HG02884 (cell line): ENCODE results near the gene ARHGAP22.

Experiments used
- ATAC-seq: cut with Tn5 transposase; IDR thresholded peaks from one replicate; pipeline ENCODE4 v1.9.1; 2021; ENCODE audit warnings: mild to moderate bottlenecking, moderate library complexity; ENCODE audit not compliant: unreplicated experiment

The ARHGAP22 gene

DNA sequence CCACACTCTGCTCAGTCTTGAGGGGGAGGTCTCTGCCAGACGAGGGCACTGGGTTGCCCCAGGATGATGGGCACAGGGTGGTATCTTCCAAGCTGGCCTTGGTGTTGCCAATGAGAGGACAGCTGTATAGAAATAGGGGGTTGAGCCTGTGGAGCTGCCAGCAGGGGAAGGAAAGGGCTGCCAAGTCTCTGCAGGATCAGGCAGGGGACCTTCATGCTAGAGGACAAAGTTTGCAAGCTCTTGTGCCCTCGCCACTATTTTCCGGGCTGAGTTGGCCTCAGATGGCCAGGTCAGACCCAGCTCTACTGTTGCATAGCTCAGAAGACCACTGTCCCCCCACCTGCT lies 68.7 kb downstream of the ARHGAP22 start:
- ATAC-seq = no peak

DNA sequence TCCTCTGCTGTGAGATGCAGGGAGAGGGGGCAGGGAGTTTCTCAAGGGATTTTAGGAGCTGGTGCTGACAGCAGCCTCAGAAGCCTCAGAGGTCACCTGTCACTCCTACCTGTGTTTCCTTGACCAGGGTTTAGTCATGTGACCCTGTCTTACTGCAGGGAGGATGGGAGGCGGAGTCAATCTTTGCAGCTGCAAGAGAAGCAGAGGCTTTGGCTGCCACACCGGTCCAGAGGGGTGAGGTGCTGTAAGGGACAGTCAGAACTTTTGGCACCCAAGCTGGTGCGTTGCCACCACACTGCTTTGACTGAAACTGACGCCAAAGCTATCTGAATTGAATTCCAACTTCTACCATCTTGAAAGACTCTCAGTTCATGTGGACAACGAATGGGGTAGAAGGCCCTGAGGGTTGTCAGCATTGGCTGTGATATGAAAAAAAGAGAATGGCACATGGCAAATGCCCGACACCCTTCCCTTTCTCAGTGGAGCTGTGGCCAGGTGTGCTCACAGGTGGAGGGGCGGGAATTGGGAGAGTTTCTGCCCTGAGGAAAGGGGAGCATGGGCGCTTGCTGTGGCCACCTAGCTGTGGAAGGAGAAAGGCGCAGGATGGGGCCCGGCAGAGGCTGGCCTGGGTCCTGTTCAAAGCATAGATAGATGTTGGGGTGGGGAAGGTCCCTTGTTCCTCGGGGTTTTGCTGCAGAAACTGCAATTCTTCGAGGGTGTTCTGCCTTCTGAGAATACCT lies 69.3 kb downstream of the ARHGAP22 start:
- no peak for ATAC-seq

DNA sequence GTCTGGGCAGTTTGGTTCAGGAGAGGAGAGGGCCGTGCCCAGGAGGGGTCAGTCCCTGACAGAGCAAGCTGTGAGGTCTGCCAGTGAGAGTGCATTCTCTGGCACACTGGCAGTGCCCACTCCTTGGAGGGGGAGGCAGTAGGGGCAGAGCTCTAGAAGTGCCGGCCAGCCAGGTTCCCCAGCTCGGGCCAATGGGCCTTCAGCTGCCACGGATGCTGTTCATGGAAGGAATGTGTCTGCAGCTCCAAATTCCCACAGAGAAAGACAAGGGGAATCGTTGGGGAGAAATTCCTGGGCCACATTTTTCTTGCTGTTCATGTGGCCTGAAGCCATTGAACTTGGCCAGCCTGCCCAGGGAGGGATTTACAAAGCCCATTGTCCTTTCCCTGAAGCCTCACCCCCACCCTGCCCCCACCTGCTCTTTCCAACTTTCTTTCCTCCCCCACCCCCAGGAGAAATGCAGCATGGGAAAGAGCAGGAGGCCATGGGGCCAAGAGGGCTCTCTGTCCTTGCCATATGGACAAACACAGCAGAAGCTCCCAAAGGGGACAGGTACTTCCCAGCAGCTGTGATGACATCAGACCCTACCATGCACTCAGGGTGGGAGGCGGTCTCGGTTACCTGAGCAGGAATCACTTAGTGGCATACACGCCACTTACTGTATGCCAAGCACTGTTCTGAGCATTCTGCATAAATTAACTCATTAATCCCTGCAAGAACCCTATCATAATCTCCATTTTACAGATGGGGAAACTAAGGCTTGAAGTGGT lies 70.7 kb downstream of the ARHGAP22 start:
- ATAC-seq = no peak

DNA sequence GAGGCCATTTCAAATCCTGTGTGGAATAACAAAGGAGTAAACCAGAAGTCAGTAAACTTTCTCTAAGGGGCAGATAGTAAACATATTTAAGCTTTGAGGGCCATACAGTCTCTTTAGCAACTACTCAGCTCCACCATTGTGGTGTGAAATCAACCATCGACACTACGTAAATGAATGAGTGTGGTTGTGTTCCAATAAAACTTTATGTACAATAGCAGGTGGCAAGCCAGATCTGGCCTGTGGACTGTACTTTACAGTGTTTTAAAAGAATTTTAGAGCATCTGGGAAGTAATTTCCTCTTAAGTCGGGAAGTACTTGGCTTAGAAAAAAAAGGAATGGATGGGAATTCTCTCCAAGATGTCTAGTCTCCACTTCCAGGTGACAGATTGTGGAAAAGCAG lies 71.3 kb downstream of the ARHGAP22 start:
- no peak for ATAC-seq

DNA sequence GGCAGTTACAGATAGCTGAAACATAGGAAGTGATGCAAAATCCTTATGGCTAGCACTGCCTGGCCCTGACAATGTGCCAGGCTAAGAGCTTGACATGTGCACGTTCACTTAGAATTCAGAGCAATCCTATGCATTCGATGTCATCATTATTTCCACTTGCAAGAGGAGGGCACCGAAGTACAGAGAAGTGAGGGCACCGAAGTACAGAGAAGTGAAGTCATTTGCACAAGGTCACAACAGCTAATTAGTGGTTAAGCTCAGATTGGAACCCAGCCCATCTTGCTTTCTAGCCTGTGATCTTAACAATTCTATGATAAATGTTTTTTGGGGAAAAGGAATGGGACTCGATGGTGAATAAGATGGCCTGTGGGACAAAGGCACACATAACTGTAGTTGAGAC lies 73.4 kb downstream of the ARHGAP22 start:
- ATAC-seq = no peak

DNA sequence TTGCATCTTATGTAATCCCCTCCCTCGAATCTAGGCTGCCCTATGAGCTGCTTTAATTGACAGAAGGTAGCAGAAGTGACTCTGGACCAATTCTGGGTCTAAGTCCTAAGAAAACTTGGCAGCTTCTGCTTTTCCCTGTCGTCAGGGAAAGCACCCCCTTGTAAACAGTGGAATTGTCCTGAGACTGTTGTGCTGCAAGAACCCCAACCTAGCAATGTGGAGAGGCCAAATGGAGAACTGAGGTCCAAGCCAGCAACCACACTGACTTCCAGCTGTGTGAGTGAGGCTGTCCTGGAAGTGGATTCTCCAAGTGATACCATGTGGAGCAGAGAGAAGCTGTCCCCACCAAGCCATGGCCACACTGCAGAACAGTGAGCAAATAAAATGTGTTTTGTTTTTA lies 75.5 kb downstream of the ARHGAP22 start:
- no peak for ATAC-seq

DNA sequence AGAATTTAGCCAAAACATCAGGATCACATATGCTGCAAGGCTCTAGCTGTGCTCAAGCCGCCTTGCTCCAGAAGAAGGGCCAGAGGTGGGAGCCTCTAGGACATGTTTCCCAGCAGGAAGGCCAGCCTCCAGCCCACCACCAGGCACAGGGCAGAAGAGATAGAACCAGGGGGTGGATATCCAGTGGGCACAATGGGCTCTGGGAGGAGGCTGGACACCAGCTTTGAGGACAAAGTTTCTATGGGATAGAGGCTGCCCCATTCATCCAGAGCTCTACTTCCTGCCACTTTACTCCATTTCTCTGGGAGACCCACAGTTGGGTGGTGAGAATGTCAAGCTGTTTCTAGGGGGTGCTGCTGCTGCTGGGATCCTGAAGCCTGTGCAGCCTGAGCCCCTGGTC lies 77.1 kb downstream of the ARHGAP22 start:
- ATAC-seq = no peak

DNA sequence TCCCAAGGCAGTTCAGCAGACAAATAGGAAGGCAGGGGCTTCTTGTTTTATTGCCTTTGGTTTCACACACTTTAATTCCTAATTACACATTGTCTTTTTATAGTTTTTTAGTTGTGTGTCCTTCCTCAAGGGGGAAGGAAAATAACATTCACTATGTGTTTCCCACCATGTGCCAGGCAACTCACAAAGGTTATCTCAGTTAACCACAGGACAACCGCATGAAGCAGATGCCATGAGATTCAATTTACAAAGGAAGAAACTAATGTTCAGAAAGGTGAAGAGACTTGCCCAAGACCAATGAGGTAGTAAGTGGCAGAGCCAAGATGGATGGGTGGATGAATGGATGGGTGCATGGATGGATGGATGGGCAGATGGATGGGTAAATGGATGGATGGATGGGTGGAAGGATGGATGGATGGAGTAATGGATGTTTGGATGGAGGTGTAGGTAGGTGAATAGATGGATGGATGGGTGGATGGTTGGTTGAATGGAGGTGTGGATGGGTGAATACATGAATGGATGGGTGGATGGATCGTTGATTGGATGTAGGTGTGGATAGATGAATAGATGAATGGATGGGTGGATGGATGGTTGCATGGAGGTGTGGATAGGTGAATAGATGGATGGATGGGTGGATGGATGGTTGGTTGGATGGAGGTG lies 77.9 kb downstream of the ARHGAP22 start:
- ATAC-seq = no peak

DNA sequence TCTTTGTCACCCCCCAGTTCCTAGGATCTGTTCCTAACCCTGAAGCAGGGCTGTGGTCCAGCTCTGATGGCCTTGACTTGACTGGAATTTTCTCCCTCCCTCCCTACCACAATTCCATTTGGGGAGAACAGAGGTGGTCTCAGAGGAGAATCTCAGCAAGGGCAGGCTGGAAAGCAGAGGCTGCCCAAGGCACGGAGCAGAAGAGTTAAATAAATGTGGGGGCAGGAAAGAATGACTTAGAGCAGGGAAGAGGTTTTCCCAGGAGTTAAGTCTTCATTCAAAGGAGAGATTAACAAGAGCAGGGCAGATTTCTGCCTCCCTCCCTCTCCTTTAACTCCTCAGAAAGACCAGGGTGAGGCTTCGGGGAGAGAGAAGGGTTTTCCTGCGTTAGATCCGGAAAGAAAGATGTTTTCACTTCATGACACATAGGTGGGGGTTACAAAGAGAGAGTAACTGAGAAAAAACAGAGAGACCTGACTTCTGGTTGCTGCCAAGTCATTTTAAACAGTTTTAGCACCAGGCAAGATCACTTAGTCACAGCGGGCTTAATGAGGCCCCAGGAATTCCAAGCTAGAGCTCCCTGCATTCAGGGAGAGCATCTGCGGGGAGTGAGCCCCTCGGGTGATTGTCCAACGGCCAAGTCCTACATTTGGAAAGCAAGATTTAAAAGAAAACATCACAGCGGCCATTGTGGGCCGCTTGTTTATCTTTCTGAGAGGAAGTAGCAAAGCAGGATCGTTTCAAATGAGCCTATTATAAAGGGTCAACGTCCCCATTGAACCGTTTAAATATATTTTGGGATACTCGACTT lies 78.7 kb downstream of the ARHGAP22 start:
- no peak for ATAC-seq

DNA sequence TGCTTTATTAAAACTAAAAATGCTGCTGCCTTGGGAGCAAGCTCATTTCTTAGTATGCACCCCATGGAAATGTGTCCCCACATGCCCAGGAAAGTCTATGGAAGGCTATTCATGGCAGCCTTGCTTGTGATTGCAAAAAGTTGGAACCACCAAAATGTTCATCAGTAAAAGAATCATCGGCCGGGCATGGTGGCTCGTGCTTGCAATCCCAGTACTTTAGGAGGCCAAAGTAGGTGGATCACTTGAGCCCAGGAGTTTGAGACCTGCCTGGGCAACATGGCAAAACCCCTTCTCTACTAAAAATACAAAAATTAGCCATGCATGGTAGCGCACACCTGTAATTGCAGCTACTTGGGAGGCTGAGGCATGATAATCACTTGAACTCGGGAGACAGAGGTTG lies 79.8 kb downstream of the ARHGAP22 start:
- no peak for ATAC-seq

DNA sequence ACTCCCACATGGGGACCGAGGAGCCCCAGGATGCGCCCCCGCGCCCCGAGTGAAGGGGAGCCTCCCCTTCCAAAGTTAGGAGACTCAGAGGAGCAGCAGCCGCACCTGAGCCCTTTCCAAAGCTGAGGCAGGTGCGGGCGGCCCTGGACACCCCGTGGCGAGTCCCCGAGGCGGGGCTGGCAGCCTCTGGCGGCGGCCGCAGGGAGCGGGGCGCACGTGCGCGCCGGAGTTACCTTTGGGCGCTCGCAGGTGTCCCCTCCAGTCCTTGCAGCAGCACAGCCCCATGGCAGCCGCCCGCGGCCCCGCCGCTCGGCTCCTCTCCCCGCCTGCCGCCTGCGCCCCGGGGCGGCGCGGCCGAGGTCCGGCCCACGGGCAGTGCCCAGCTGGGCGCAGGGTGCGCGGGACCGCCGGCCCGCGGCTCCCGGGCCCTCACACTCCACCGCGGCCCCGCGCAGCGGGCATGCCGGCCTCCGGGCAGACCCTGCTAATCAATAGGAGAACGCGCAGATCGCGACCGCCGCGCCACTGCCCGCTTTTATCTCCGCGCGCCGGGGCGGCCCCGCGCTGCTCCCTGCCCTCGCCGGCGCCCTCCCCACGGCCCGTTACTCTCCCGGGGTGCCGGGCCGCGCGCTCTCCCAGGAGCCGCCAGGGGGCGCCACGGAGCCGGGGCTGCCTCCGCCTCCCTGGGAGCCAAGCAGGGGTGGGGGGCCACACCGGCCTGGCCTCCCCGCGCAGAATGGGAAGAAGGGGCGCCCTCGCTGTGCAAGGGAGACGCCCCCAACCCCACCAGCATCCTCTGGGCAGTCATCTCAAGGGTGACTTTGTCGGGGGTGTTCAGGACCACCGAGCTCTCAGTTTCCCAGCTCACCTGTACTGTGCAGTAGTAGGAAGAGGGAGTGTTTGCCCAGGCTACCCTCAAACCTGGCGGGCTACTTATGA lies 80.8 kb downstream of the ARHGAP22 start:
- ATAC-seq = no peak

DNA sequence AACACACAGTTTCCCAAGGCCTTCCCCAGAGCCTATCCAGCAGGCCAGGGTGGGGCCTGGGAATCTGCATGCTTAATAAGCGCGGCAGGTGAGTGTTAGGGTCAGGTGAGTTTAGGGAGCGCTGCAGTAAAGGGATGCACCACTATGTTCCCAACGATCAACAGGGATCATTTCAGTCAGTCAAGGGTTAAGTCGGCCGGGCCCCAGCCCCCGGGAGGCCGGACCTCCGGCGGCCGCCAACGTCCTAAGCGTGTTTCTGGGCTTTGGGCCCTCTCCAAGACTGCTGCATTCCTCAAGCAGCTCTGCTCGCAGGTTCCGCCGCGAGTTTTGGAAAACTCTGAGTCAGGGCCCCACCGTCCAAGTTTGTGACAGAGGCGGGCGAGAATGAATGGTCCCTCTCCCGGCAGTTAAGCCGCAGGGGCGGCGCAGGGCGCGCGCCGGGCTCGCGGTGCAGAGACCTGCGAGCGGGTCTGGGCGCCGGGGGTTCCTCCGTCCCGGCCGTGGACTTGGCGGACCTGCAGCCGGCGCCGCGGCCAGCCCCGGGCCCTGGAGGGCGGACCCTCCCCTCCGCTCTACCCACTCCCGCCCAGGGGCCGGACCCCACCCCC lies 81.6 kb downstream of the ARHGAP22 start:
- no peak for ATAC-seq

DNA sequence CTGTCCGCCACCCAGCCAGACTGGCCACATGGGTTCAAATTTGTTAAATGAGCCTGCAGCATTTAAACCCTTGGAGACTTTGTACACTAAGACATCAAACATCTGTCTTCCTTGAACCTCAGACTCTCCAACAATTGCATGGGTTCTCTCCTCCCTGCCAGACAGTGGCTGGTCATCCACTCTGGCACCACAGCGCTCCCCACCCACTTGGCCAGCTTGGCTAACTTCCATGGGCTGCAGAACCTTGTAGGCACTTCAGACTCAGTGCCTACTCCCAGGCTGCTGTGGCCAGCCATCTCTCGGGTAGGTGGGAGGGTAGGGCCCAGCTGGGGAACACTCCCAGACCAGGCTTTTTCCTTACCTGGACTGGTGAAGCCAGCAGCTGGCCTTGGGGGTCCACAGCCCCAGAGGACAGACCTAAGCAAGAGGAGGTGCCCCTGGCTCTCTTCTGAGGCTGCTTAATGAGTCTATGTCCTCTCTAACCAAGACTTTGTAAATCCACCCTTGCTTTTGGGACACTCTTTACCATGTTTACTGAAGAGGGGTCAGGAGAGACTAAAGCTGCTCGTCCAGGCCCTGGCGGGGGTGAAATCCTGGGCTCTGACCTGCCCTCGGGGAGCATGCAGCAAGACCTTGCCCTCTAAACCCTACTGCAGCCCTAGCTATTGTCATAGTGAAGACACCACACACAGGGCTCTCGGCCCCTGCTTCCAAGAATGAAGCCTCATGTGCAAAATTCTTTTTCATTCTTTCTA lies 82.7 kb downstream of the ARHGAP22 start:
- no peak for ATAC-seq

DNA sequence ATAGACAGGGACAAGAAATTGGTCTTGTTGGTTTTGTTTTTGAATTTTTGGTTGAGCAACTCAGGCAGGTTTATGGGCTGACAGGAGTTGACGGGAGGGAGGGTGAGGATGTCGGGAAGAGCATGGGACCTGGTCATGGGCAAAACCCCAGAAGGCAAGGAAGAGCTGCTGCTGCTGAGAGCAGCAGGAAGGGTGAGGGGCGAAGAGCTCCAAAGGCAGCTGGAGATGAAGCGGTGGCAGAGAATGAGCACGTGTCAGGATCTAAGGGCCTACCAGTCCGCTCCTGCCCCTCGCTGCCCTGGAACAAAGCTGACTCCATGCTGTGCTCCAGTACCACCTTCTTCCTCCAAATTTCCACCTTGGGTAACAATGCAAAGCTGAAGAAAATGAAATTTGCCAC lies 84.3 kb downstream of the ARHGAP22 start:
- no peak for ATAC-seq

DNA sequence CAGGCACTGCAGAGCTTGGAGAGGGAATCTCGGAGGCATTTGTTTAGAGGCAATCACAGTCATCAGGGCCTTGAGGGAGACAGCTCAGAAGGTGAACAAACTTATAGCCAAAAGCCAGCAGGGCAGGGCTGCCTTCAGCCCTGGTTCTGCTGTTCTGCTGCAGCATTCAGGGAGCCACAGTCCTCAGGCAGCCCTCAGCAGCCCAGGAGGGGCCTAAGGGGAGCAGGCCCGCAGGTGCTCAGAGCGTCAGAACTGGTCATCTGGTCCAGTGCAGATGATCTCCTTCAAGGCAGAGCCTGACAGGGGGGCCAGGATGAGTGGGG lies 84.7 kb downstream of the ARHGAP22 start:
- ATAC-seq = no peak

DNA sequence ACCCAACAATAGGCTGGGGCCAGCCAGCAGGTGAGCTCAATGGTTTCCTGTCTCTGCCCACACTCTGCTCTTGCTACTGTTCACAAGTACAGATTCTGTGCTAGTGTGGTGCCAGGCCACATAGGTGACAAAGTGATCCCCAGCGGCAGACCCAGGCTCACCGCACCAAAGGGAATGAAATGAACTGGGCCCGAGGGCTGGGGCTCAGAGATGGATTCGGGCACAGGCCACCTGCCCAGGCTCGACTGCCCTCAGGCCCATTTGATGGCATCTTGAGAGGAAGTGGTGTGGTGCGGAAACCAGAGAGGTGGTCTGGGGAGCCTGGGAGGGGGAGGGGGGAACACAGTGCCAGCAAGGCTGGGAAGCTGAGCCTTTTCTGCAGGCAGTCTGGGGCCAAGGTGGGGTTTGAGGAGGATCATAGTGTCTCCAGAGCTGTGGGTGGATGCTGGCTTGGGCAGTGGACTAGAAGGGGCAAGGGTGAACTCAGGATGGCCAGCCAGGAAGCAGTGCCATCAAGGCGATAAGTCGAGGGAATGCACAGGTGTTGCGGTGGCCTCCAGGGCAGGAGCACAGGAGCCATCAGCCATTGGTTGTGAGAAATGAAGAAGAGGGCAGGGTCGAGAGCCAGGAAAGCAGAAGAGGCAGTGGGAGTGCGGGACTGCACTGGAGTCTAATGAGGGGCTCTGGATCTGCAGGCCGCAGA lies 85.2 kb downstream of the ARHGAP22 start:
- no peak for ATAC-seq

DNA sequence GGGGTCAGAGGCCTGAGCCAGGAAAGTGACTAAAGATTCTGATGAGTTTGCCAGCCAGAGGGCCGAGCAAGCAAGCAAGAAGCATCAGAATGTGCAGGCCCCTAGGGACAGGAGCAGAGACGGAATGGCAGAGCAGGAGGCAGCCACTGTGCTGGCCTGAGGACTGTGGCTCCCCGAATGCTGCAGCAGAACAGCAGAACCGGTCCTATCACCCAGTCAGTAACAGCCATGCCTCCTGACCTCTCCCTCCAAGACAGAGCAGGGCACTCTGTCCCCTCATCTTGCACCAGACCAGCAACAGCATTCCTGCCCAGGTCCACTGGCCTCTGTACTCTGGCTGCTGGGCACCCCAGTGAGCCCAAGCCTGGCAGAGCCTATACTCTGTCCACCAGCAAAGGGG lies 85.9 kb downstream of the ARHGAP22 start:
- no peak for ATAC-seq

DNA sequence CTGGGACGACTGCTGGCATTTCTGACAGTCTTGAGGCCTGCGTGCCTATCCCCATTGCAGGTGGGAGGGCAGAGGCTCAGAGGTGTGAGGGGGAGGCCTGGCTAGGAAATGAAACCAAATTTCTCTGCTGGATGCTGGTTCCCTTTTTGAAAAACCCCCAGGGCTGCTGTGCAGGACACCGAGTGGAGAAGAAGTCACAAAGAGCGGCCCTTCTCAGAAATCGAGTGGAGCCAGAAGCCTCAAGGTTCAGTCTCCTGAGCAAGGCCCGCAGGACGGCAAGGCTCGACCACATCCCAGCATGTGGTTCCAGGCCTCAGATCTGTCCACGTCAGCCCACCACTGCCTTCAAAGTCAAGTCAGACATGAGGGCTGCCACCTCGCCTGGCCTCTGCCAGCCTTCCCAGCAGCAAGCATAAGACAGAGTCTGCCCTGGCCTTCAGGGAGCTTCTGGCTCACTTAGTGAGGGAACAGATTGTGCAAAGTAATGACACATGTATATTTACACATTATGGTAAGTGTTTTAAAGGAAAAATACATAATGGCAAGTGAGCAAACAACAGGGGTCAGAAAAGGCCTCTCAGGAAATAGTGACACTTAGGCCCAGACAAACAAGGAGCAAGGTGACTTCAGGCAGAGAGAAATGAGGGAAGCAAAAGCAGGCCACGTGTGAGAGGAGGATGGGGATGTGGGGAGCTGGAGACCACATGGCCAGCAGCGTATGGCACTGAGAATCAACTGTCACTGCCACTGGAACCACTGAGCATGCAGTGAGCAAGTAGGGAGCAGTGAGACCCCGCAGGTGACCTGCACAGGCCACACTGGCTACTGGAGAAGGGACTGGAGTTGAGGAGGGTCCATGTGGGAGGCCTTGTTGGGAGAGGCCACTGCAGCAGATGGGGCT lies 86.7 kb downstream of the ARHGAP22 start:
- no peak for ATAC-seq
